GM12878 (cell line): ENCODE measurements around the gene RARB. TPM values are rescaled to one million over a fixed set of nuclear protein-coding genes. Genes with fewer than 3 reads are reported as not detected.

Experiments
- ATAC-seq: fragments of 200-7000 bp; cut with Tn5 transposase; 3 replicates; pipeline ENCODE4 v1.9.1; 2020; ENCODE audit warnings: mild to moderate bottlenecking, moderate library complexity
- BruUV-seq: library from RNA; stranded (reverse); fragments of 400-500 nt; replicated peaks from 2 replicates; lab custom pipeline; 2021; lab: Mats Ljungman, UMichigan
- CTCF ChIA-PET: fragments of 300-600 bp; sonication (Branson Sonifier 250); formaldehyde crosslinking; extraction: SDS; loops from one replicate; lab custom pipeline; 2021; ENCODE audit warnings: inconsistent platforms; lab: Yijun Ruan, JAX
- POLR2A ChIA-PET: fragments of 350-600 bp; formaldehyde crosslinking; extraction: SDS; loops from one replicate; lab custom pipeline; 2021; ENCODE audit warnings: inconsistent platforms; lab: Charles Lee
- RAD21 ChIA-PET: fragments of 300-600 bp; sonication (Branson Sonifier 250); formaldehyde crosslinking; loops from one replicate; lab custom pipeline; 2023; ENCODE audit warnings: antibody characterized with exemption; ENCODE audit not compliant: unreplicated experiment; lab: Charles Lee
- SMC1A ChIA-PET: fragments of 300-600 bp; sonication (Branson Sonifier 250); formaldehyde crosslinking; loops from one replicate; lab custom pipeline; 2023; ENCODE audit not compliant: unreplicated experiment, uncharacterized antibody; lab: Charles Lee
- DNase-seq: peaks from one replicate; pipeline ENCODE4 v3.0.0-alpha.2; 2011; ENCODE audit warnings: low read depth, low spot score
- FAIRE-seq: peaks from 3 replicates; lab custom pipeline; 2011; peaks lifted over from hg19 to GRCh38; lab: Jason Lieb, UNC
- H2AFZ ChIP-seq: 2 replicates; pipeline ENCODE4 v1.6.0; 2011; ENCODE audit warnings: low read depth, low read length, control low read depth; ENCODE audit not compliant: control insufficient read depth
- H3K27ac ChIP-seq: 2 replicates; pipeline ENCODE4 v1.5.1; 2011; ENCODE audit warnings: control low read depth; ENCODE audit not compliant: control insufficient read depth, insufficient read depth
- H3K27me3 ChIP-seq, 2 experiments: replicated peaks in 1 of 2; 2 replicates each; pipeline versions ENCODE4 v1.6.0 to v1.6.1; 2011; ENCODE audit warnings: low read length in 1 of 2; ENCODE audit not compliant: control insufficient read depth in 2 of 2, insufficient read depth in 2 of 2
- H3K36me3 ChIP-seq, 2 experiments: 2 replicates each; pipeline ENCODE4 v1.5.1; 2011; ENCODE audit warnings: low read length in 1 of 2; ENCODE audit not compliant: control insufficient read depth in 2 of 2, insufficient read depth in 2 of 2
- H3K4me1 ChIP-seq: 2 replicates; pipeline ENCODE4 v1.6.1; 2011; ENCODE audit warnings: mild to moderate bottlenecking, low read length, moderate library complexity, mixed read lengths; ENCODE audit not compliant: control insufficient read depth, insufficient read depth
- H3K4me2 ChIP-seq: 2 replicates; pipeline ENCODE4 v1.6.0; 2011; ENCODE audit warnings: control low read depth; ENCODE audit not compliant: control insufficient read depth, insufficient read depth
- H3K4me3 ChIP-seq: fragments of 200-600 bp; sonication (generic); 2 replicates; pipeline ENCODE4 v1.5.1; 2016
- H3K79me2 ChIP-seq: 2 replicates; pipeline ENCODE4 v1.6.0; 2011; ENCODE audit warnings: low read length; ENCODE audit not compliant: control insufficient read depth, insufficient read depth
- H3K9ac ChIP-seq: 2 replicates; pipeline ENCODE4 v1.8.0; 2011; ENCODE audit warnings: low read length, control low read depth, mixed read lengths; ENCODE audit not compliant: control insufficient read depth, insufficient read depth
- H3K9me3 ChIP-seq: replicated peaks from 3 replicates; pipeline ENCODE4 v1.5.1; 2011; ENCODE audit warnings: mild to moderate bottlenecking, low read length; ENCODE audit not compliant: control insufficient read depth, insufficient read depth
- H4K20me1 ChIP-seq: 2 replicates; pipeline ENCODE4 v1.6.0; 2011; ENCODE audit not compliant: control insufficient read depth, insufficient read depth
- EGR1 ChIP-seq, 2 experiments: IDR thresholded peaks; 1 replicate in 1 of 2; 2 replicates in 1 of 2; pipeline ENCODE4 v1.6.1; 2011 to 2012; ENCODE audit warnings: low read depth in 2 of 2, low read length in 2 of 2, borderline replicate concordance in 1 of 2, mild to moderate bottlenecking in 1 of 2, moderate library complexity in 1 of 2
- NBN ChIP-seq: fragments of 450-650 bp; IDR thresholded peaks from 2 replicates; pipeline ENCODE4 v1.6.1; 2016
- TAF1 ChIP-seq: IDR thresholded peaks from 2 replicates; pipeline ENCODE4 v1.6.1; 2011; ENCODE audit warnings: mild to moderate bottlenecking, low read depth, low read length, borderline replicate concordance
- USF2 ChIP-seq: IDR thresholded peaks from 2 replicates; pipeline ENCODE4 v1.6.1; 2011; ENCODE audit warnings: low read depth, low read length, improper control_type of control experiment, borderline replicate concordance
- WGBS: methylation state at CpG from one replicate; pipeline ENCODE4 v1.1.6; 2016; ENCODE audit warnings: low lambda C conversion rate; ENCODE audit not compliant: insufficient replicate concordance, insufficient coverage; ENCODE audit errors: missing lambda C conversion rate; 5-methylcytosine and 5-hydroxymethylcytosine counted together
- in situ Hi-C: fragments of 300-500 bp; cut with MboI; formaldehyde crosslinking; loops from 9 replicates; pipeline ENCODE4 v1.14.3; 2018; ENCODE audit warnings: mixed read lengths
- intact Hi-C: fragments of 100-400 bp; cut with micrococcal nuclease; formaldehyde crosslinking; loops from one replicate; pipeline ENCODE4 v1.14.2; 2022; ENCODE audit not compliant: unreplicated experiment
- polyA plus RNA-seq, 11 experiments: library from polyadenylated mRNA; depleted of rRNA in 4 of 11; unstranded in 6 of 11; stranded (reverse) in 5 of 11; fragments of >200 nt; fragmentation: Nextera tagmentation in 4 of 11; fragmentation: Illumina TruSeq in 1 of 11; extraction: Ambion mirVana in 4 of 11; extraction: Trizol in 1 of 11; gene quantifications; 1 replicate in 1 of 11; 2 replicates in 10 of 11; pipeline versions ENCODE4 v1.2.1 to v1.2.3, GENCODE V29; 2011 to 2016; ENCODE audit warnings: inconsistent platforms in 2 of 11, missing spikeins in 2 of 11, low read depth in 1 of 11
- total RNA-seq, 4 experiments: library from RNA; depleted of rRNA in 3 of 4; stranded (reverse); fragments of >200 nt in 3 of 4; fragmentation: Illumina TruSeq in 1 of 4; extraction: Trizol in 1 of 4; gene quantifications; 2 replicates each; pipeline versions ENCODE4 v1.2.1 to v1.2.3, GENCODE V29; 2013 to 2021

RARB gene
- total and polyA plus RNA-seq, 10 of the 15 experiments (the other 5 are each of a cell fraction or from before 2014, with no cell fraction given) = 0.05 to 0.06 TPM; not detected in 8

GRCh38 chr3:25463836-25464418 lies 35.9 kb downstream of the RARB start (continued):
- TF ChIP-seq USF2 (no peak), NBN (no peak), EGR1 (IDR thresholded peaks at IDR 0.05; ENCODE audit: borderline replicate concordance in 1 of 2, low read depth in 2 of 2, low read length in 2 of 2) (no peak)

- WGBS = 30% methylated on average over 5 of the region's 5 CpGs
- no peaks in the 10 kb centered on the region for H3K79me2 ChIP-seq
- H3K9ac ChIP-seq = no peak overlapping the region
- ChIA-PET SMC1A (interaction anchor here (1.0 kb wide), 1 partner anchor 14 kb away, joined by 3 read pairs; no protein-coding TSS in a partner anchor), CTCF (no interaction called here), POLR2A (no interaction called here), RAD21 (no interaction called here)
- in situ Hi-C loops (no loop called here), intact Hi-C loops (no loop called here)
- BruUV-seq = no TSS peak
- H3K9me3 ChIP-seq = no peaks in the 10 kb centered on the region
- no peak overlapping the region for H3K4me2 ChIP-seq
- H4K20me1 ChIP-seq = no peaks in the 10 kb centered on the region
- peaks cover 4% of the 10 kb centered on the region; the same call in 1 of the 2 replicates for H3K4me1 ChIP-seq
- TF ChIP-seq TAF1 = no peak
- no peak overlapping the region for H3K27ac ChIP-seq
- FAIRE-seq = no peak
- no peak overlapping the region for H3K4me3 ChIP-seq
- H3K27me3 ChIP-seq = no peaks in the 10 kb centered on the region
- no peak overlapping the region for H2AFZ ChIP-seq
- no peak for DNase-seq
- no peaks in the 10 kb centered on the region for H3K36me3 ChIP-seq
- ATAC-seq = peak; percentile 47
Measured at GRCh38 chr3:25465266-25465860, 37.3 kb downstream of the RARB start.
